Mononuclear cell (primary cell): ENCODE measurements around the gene HDAC4. TPM values are rescaled to one million over a fixed set of nuclear protein-coding genes. Genes with fewer than 3 reads are reported as not detected.

ENCODE experiments used
- H3K27me3 ChIP-seq: 2 replicates; pipeline ENCODE4 v1.6.0; 2011; ENCODE audit warnings: low read length, control low read depth; ENCODE audit not compliant: insufficient read depth
- H3K4me1 ChIP-seq: 2 replicates; pipeline ENCODE4 v1.5.1; 2011; ENCODE audit warnings: mild to moderate bottlenecking, low read length, control low read depth; ENCODE audit not compliant: insufficient read depth
- H3K4me3 ChIP-seq: 2 replicates; pipeline ENCODE4 v1.5.1; 2011; ENCODE audit warnings: mild to moderate bottlenecking, low read length, moderate library complexity
- H3K9me3 ChIP-seq: 2 replicates; pipeline ENCODE4 v1.5.1; 2011; ENCODE audit warnings: low read depth, mild to moderate bottlenecking, control low read depth, low read length
- total RNA-seq: library from RNA; depleted of rRNA; stranded (reverse); fragments of >200 nt; gene quantifications from one replicate; pipeline ENCODE4 v1.2.3, GENCODE V29; 2012

The HDAC4 gene
- total RNA-seq, 1 donor = 27.7 TPM

DNA sequence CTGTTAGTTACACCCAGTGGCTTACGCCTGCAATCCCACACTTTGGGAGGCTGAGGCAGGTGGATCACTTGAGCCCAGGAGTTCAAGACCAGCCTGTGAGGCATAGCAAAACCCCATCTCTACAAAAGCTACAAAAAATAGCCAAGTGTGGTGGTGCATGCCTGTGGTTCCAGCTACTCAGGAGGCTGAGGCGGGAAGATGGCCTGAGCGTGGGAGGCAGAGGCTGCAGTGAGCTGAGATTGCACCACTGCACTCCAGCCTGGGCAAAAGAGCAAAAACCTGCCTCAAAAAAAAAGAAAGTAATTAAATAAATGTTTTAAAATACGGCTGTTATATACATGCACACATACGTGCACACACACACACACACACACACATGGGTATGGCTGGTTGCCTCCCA, 194.8 kb downstream of the HDAC4 start:
- Histone ChIP-seq H3K4me3 (no peak overlapping the region), H3K9me3 (no peaks in the 10 kb centered on the region), H3K27me3 (no peaks in the 10 kb centered on the region), H3K4me1 (peaks cover 63% of the 10 kb centered on the region)

DNA sequence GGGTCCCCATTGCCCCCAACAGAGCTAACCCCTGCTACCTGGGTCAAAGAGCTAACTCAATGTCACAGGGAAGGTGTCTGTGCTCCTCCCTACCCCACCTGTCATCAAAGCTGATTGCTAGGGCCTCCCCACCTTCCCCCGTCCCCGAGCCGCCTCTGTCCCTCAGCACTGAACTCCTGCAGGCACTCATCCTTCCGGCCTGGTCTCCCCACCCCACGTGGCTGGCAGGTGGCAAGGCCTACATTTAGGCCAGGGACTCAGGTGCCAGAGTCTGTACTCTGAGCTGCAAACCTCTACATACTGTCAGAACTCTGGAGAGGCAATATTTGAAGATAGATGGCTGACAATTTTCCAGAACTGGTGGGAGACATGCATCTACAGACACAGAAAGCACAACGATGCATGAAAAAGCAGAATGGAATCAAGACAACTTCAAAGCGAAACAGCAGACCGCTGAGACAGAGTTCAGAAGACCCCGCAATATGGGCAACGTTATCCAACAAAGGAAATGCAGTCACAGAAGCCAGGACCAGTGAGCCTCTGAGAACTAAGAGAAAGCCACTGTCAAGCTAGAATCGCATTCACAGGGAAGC, 195.8 kb downstream of the HDAC4 start:
- H3K4me1 ChIP-seq = peaks cover 53% of the 10 kb centered on the region
- H3K4me3 ChIP-seq = no peak overlapping the region
- H3K27me3 ChIP-seq = no peaks in the 10 kb centered on the region
- H3K9me3 ChIP-seq = no peaks in the 10 kb centered on the region

DNA sequence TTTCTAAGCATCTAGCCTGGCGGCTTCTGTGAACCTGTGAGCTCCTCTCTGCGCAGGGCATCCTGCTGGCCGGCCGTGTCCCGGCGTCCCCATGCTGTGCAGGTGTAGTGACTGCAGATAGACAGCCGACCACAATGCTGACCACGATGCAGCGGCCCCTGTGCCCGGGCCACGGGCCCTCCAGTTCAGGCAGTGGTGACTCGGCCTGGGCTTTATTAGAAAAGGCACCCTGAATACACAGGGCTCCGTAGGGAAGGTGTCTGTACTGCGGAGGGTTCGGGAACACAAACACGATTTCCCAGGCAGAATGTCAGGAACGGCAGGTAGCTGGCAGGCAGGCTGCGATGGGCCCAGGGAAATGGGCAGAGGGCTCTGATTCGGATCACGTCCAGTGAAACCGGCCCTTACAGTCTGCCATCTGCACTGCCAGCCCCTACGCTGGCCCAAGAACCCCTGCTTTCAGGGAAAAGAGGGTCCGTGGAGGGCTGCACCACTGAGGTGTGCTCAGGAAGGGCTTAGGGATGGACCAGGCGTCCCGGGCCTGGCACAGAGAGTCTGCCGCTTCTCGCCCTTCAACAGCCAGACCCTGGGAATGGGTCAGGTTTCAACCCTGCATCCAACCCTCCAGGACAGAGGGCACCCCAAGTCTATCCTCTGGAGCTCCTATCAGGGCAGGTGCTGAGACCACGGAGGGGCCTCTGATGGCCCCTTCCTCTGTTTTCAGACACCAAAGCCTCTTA, 196.5 kb downstream of the HDAC4 start:
- Histone ChIP-seq H3K27me3 (no peaks in the 10 kb centered on the region), H3K4me3 (no peak overlapping the region), H3K9me3 (no peaks in the 10 kb centered on the region), H3K4me1 (peaks cover 50% of the 10 kb centered on the region)

DNA sequence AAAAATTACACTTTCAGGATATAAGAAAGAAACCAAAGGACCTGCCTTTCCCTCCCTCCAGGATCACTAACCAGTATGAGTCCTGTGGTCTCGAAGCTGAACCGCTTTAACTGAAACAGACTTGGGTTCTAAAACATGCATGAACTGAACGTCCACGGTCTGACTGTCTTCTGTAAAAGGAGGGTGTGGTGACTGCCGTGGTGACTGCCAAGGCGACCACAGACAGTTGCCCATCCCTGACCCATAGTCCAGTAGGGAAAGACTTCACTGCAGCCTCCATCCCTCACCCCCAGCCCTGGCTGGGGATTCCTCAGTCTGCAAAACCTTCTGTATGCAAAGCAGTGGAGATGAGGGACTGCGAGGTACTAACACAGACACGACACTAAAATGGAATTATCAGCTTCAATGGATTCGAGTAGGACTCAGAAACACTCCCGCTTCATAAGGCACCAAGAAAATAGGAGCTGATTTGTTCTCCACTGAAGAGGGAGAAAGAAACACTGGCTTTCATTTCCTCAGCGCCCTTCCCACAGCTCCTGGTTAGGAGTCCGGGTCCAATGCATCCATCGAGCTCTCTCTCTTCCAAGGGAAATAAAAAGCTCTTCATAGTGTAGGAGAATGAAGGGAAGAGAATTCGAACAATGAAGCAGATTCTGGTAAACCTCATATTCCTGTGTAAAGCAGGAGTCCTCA, 197.2 kb downstream of the HDAC4 start:
- Histone ChIP-seq H3K4me1 (peaks cover 50% of the 10 kb centered on the region), H3K27me3 (no peaks in the 10 kb centered on the region), H3K9me3 (no peaks in the 10 kb centered on the region), H3K4me3 (no peak overlapping the region)

DNA sequence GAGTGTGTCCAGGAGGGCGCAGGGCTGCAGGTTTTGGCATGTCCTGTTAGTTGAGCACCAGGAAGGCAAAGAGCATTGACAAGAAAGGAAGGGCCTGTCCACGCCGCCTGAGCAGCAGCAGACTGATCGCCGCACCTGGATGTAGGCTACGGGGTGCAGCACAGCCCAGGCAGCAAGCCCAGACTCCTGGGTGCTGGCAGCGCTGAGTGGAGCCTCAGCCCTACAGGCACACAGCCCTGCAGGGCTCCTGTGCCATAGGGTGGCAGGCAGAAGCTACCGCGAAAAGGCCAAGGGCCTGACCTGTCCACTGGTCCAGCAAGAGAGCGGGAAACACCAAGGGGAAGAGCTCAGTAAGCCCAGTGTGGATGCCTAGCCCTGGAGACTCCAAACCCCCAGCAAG, 198.0 kb downstream of the HDAC4 start:
- H3K9me3 ChIP-seq = no peaks in the 10 kb centered on the region
- H3K27me3 ChIP-seq = no peaks in the 10 kb centered on the region
- peaks cover 50% of the 10 kb centered on the region for H3K4me1 ChIP-seq
- no peak overlapping the region for H3K4me3 ChIP-seq

DNA sequence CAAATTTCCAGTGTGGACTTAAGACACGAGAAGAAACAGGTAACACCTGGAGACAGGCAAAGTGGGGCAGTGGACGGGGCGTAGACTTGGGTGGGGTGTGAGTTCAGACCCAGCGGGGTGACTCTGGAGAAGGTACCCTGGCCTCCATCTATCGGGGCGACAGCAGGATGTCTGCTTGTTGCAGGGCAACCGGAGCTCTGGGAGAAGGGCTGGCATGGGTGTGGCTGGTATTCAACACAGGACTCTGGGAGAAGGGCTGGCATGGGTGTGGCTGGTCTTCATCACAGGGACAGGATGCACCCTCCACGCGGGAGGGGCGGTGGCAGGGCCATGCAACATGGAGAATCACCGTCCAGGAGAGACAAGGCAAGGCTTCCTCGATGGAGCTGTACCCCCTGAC, 198.5 kb downstream of the HDAC4 start:
- peaks cover 50% of the 10 kb centered on the region for H3K4me1 ChIP-seq
- H3K4me3 ChIP-seq = no peak overlapping the region
- H3K9me3 ChIP-seq = no peaks in the 10 kb centered on the region
- no peaks in the 10 kb centered on the region for H3K27me3 ChIP-seq

DNA sequence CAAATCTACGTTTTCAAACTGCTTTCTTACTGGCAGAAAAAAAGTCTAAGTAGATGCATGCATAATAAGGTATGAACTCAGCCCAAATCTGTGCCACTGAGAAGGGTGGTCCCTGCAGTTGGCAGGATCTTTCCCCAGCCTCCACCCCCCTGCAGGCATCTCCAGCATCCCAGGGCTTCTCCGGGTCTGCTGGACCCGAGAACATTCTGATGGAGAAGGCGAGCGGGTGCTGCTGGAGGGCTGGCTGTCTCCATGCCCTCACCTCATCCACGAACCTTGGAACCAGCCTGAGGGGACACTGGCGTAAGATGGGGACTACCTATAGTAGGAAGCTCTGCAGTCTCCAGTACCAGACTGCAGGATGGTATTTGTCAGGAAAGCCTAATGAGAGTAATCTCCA, 198.9 kb downstream of the HDAC4 start:
- Histone ChIP-seq H3K4me1 (peaks cover 49% of the 10 kb centered on the region), H3K4me3 (no peak overlapping the region), H3K9me3 (no peaks in the 10 kb centered on the region)

DNA sequence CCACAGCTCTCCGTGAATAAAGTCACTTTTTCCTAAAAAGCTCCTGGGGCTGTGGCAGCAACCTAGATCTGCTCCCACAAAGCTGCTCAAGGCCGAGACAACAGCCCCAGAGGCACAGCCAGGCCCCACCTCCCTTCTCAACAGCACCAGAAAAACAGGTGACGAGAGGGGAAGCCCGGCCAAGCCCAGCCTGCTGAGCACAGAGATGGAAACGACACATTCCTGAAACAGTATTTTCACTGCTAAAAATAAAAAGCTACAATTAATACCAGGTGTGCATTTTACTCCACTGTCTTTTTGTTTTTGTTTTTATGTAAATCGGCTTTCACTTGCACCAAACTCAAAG, 199.3 kb downstream of the HDAC4 start:
- Histone ChIP-seq H3K4me1 (peaks cover 47% of the 10 kb centered on the region), H3K4me3 (no peak overlapping the region), H3K27me3 (no peaks in the 10 kb centered on the region), H3K9me3 (no peaks in the 10 kb centered on the region)

More for the DNA sequence above, 198.9 kb downstream of the HDAC4 start:
- no peaks in the 10 kb centered on the region for H3K27me3 ChIP-seq

DNA sequence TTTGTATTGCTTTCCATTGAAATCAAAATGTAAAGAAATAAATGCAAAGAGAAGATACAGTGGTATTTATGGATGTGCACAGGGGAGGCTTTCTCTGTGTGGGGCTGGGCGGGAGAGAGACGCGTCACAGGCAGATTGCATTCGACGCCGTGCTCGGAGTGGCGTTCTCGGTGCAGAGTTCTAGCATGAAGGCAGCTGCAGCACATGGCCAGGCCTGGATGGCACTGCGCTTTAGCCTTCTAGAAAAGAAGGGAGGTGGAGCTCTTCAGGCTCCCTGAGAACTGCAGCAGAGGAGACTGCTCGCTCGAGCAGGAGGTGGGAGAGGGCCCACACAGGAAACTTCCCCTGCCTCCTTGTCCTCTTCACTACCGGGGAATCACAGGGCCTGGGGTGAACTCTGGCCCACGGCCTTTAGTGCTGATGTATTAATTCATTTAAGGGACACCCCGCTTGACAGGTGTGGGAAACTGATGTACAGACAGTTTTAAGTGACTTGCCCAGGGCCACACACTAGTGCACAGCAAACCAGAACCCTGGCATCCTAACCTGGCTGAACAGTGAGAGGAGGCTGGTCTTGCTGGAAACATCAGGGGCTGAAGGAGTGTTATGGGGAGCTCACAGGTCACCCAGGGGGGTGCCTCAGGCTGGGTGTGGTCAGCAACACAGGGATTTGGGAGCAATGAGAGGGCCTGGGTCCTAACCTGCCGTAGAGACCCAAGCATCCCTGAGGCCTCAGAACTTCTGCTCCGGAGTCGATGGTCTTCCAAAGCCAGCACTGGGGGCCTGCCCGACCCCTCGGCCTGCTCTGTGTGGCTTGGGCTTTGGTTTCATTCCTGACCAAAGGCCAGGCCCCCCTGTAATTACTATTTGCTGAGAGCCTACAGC, 199.9 kb downstream of the HDAC4 start:
- no peak overlapping the region for H3K4me3 ChIP-seq
- no peaks in the 10 kb centered on the region for H3K27me3 ChIP-seq
- H3K9me3 ChIP-seq = no peaks in the 10 kb centered on the region
- H3K4me1 ChIP-seq = peaks cover 41% of the 10 kb centered on the region

DNA sequence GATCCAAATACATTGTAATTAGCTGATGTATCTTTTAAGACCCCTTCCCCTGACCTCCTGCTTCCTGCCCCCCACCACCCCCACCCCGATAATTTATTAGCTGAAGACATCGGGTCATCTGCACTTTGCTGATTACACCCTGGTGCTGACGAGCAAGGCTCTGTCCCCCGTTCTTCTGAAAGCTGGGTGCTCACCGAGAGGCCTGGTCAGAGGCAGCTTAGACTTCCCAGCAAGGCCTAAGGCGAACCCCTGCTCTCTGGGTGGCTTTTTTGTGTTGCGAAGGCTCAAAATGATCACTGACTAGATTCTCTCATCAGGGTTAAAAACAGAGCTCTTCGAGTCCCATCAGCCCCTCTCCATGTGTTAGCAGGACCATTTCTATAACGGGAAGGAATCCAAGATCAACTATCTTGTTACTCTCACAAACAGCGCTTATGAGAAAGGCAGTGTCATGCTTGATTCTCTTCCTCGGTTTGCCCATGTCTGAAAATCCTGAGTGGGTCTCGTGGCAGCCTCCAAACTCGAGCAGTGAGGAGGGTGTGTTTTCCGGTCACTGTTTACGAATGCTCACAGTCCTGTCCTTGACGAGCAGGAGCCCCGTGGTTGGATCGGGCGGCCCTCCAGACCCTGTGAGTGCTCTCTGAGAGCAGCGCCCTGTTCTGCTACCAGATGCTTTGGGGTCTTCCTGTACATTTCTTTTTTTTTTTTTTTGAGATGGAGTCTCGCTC, 201.6 kb downstream of the HDAC4 start:
- H3K27me3 ChIP-seq = no peaks in the 10 kb centered on the region
- no peaks in the 10 kb centered on the region for H3K9me3 ChIP-seq
- peaks cover 24% of the 10 kb centered on the region for H3K4me1 ChIP-seq
- H3K4me3 ChIP-seq = no peak overlapping the region

DNA sequence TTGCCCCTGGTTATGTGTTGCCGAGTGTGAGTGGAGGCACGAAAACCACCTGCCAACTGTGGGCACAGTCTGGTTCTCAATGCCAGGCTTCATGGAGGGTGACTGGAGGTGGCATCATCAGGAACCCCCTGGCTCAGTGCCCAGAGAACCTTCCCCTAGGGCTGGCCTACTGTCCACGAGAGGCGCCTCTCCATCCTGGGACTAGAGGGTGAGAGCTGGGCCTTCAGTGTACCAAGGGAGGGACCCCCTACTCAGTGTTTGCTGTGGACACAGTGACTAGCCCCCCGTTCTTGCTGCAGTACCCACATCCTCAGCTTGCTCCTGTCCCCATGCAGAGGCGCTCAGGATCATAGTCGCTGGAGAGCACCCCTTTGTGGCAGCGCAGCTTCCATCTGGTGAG, 202.6 kb downstream of the HDAC4 start:
- Histone ChIP-seq H3K4me3 (no peak overlapping the region), H3K27me3 (no peaks in the 10 kb centered on the region), H3K4me1 (peaks cover 15% of the 10 kb centered on the region), H3K9me3 (no peaks in the 10 kb centered on the region)

DNA sequence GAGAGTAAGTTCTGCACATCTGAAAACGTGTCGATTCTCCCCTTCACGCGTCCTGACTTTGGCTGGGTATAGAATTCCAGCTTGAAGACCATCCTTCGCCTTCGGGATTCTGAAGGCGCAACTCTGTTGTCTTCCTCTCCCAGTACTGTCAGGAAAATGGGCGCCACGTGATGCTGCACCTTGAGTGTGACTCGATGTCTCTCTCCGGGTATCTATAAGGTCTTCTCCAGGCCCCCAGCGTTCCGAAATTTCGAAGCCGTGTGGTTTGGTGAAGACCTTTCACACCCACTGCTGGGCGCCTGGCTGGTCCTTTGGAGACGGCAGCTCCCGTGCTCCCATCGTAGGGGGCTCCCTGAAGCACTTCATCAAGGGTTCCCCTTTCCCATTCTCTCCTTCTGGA, 203.7 kb downstream of the HDAC4 start:
- peaks cover 4% of the 10 kb centered on the region for H3K4me1 ChIP-seq
- H3K27me3 ChIP-seq = no peaks in the 10 kb centered on the region
- H3K4me3 ChIP-seq = no peak overlapping the region
- H3K9me3 ChIP-seq = no peaks in the 10 kb centered on the region

DNA sequence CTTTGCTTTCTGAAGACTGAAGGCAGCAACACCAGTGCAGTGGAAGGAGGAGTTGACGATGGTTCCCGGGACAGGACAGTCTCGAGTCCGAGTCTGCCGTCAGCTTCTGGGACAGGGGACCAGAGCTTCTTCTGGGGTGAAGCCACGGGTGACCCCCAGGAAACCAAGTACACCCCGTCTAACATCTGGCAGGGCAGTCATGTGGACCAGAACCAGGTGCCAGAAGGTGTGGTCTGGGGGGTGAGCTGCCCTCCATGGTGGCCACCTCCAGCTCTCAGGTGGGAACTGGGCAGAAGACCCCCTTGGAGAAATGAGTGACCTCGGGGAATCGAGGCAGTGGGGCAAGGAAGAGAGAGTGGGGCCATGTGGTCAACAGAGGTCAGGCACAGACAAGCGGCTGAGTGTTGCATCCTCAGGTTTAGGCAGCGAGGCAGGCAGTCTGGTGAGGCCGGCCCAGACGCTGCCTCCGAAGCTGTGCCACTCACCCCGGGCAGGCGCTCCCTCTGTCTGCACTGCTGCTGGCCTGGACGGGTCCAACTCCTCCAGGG, 204.3 kb downstream of the HDAC4 start:
- no peak overlapping the region for H3K4me3 ChIP-seq
- H3K4me1 ChIP-seq = no peaks in the 10 kb centered on the region
- no peaks in the 10 kb centered on the region for H3K27me3 ChIP-seq
- H3K9me3 ChIP-seq = no peaks in the 10 kb centered on the region

DNA sequence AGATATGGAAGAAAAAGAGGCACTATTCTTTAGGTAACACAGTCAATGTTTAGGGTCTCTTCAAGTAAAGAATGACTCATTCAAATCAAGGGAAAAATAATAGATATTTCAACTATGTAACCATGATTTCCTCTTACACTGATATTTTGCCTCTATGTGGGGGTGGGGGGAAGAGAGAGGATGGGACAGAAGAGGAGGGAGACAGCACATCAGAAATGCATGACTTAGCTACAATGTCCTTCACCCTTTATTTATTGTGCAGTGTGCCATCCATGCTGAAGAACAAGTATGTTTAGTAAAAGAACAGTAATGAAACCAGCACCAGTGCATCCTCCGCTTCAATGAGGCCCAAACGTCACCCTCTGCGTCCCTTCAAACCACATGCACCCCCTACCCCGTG, 204.8 kb downstream of the HDAC4 start:
- Histone ChIP-seq H3K4me3 (no peak overlapping the region), H3K4me1 (no peaks in the 10 kb centered on the region), H3K27me3 (no peaks in the 10 kb centered on the region), H3K9me3 (no peaks in the 10 kb centered on the region)
